ENCODE results near the gene BABAM2.
"Not testable (repeated sequence)": the region's sequence is repeated elsewhere in the genome, so short reads cannot be mapped to it uniquely, and the experiment has no call there.

The BABAM2 gene

GRCh38 chr2:28363686-28364280, 473.3 kb downstream of the BABAM2 start:
- DNase-seq (ENCODE audit: low read depth), result no peak

- DNase-seq (ENCODE audit: low read depth), result no peak
Observed at GRCh38 chr2:28364610-28365009, 474.1 kb downstream of the BABAM2 start.

DNA sequence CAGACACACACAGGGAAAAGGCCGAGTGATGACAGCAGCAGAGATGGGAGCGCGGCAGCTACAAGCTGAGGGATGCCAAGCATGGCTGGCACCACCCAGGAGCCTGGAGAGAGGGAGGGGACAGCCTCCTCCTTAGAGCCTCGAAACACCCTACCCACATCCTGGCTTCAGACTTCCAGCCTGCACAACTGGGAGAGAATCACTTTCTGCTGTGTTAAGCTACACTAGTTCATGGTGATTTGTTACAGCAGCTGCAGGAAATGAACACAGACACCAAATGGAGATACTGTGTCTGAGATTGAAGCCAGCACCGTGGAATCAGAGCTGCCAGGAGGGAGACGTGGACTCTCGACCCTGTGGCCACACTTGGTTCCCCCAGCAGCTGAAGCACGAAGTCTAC, 474.6 kb downstream of the BABAM2 start:
- DNase-seq (ENCODE audit: low read depth), result no peak

DNA sequence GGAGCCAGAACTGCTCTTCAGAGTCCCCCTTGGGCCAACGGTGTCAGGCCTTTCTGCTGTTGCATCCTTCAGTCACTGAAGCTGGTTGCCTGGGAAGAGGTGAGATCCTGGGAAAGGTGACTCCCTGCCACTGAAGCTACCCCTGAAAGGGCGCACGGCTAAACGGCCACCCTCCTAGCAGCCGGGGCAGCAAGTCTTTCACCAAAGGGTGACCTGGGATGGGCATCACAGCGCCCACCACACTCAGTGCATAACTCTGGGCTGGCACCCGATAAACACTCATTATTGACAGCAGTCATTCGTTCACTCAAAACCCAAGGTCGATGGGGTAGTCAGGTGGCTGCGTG, 475.6 kb downstream of the BABAM2 start:
- DNase-seq (ENCODE audit: low read depth), result no peak

DNA sequence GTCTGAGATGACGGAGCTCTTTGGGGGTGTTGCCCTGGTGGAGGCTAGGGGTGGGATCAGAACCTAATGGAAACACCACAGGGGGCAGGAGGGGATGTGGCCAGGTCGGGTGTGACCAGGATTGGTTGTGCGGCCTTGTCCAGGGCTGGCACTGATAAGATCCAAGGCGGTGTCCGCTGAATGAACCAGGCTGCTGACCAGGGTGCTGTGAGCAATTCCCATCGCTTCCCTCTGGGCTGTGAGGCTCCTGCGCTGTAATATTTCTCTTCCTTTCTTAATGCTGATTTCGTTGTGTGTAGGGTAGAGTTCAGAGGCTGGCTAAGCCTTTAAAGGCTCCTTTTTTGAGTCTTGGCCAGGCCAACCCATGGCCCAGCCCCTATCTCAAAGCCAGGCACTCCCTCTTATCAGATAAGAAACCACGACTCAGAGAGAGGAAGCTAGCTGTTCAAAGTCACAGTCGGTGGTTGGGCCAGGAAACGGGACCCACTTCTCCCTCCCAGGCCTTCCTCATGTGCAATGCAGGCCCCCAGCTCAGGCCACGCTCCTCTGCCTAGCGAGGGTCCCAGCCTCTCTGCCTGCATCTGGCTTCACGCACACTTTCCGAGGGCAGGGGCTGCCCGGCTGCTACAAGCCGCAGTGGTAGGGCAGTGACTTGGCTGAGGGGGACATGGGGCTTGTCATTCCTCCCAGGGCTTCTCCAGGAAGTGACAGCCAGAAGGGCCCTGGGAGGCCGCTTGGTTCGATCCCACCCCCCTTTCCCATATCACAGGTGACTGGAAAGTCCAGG, 476.2 kb downstream of the BABAM2 start:
- peak; percentile 89 for DNase-seq (ENCODE audit: low read depth)

GRCh38 chr2:28367667-28368356, 477.3 kb downstream of the BABAM2 start:
- no peak for DNase-seq (ENCODE audit: low read depth)

GRCh38 chr2:28368357-28368798, 477.8 kb downstream of the BABAM2 start:
- DNase-seq (ENCODE audit: low read depth), result no peak

DNA sequence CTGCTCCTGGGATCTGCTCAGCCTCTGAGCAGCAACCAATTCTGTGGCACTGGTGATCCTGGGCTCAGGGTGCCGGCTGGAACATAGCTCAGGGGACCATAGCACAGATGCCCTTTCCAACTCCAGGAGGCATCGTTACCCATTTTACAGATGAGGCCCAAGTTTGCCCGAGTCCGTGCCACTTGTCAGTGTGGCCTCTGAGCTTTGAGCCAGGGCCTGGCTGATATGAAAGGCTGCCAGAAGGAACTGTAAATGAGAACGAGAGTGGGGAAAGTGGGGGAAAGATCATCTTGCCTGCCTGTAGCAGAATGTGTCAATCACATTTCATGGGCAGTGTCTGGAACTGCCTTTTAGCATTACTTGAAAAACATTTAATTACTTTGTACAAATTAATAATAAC, 478.8 kb downstream of the BABAM2 start:
- no peak for DNase-seq (ENCODE audit: low read depth)

DNA sequence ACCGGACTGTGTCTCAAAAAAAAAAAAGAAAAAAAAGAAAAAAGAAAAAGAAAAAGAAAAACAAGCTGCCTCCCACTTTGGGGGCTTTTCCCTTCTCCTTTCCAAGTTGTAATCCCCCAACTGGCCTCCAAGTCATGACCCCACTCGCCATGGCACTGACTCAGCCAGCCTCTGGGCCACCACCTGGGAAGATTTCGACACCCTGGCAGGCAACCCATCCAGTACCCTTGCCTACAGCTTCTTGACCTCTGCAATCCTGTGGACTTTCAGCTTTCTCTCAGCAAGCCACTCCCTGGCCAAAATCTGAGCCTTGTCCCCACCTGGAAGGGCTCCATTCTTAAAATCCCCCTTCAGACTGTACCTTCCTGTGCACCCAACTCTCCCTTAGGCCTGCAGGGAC, 479.8 kb downstream of the BABAM2 start:
- DNase-seq (ENCODE audit: low read depth), result no peak

DNA sequence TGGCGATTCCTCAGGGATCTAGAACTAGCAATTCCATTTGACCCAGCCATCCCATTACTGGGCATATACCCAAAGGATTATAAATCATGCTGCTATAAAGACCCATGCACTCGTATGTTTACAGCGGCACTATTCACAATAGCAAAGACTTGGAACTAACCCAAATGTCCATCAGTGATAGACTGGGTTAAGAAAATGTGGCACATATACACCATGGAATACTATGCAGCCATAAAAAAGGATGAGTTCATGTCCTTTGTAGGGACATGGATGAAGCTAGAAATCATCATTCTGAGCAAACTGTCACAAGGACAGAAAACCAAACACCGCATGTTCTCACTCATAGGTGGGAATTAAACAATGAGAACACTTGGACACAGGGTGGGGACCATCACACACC, 481.2 kb downstream of the BABAM2 start:
- DNase-seq (ENCODE audit: low read depth), result not testable (repeated sequence)

- no peak for DNase-seq (ENCODE audit: low read depth)
Observed at GRCh38 chr2:28373854-28374253, 483.3 kb downstream of the BABAM2 start.

DNA sequence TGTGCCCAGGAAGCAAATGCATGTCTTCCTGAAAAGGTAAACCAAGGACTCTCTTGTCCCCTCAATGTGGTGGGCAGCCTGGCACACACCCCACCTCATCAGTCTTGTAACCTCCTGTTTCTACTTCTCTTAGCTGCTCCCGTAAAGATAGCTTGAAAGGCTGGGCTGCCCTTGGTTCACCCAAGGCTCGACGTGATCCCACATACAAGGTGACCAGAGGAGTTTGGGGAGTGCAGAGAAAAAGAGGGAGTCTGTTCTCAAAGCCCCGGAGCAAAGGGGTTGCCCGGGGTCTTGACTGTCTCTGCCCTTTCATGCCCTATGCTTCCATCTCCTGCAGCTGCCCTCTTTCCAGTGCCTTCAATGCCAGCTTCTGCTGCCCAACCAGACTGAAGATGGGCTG, 483.8 kb downstream of the BABAM2 start:
- DNase-seq (ENCODE audit: low read depth), result no peak

DNA sequence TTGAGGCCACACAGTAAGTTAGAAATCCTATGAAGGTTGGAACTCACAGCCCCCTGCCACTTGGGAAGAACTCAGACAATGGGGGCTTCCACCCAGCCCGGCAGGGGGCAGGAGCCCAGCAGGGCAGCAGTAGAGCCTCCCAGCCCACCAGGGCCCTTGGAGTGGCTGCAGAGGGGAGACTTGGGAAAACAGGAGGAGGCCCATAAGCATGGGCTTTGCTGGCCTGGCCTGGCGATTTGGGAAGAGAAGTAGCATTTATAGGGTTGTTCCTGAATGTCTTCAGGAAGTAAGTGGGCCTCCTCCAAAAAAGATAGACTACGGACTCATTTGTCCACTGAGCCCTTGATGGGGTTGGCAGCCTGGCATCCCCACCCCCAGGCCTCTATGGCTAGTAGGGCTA, 484.7 kb downstream of the BABAM2 start:
- DNase-seq (ENCODE audit: low read depth), result no peak

- no peak for DNase-seq (ENCODE audit: low read depth)
Observed at GRCh38 chr2:28375742-28376631, 485.5 kb downstream of the BABAM2 start.

GRCh38 chr2:28377195-28377816, 486.8 kb downstream of the BABAM2 start:
- no peak for DNase-seq (ENCODE audit: low read depth)

GRCh38 chr2:28377984-28378678, 487.6 kb downstream of the BABAM2 start:
- DNase-seq (ENCODE audit: low read depth), result no peak

DNA sequence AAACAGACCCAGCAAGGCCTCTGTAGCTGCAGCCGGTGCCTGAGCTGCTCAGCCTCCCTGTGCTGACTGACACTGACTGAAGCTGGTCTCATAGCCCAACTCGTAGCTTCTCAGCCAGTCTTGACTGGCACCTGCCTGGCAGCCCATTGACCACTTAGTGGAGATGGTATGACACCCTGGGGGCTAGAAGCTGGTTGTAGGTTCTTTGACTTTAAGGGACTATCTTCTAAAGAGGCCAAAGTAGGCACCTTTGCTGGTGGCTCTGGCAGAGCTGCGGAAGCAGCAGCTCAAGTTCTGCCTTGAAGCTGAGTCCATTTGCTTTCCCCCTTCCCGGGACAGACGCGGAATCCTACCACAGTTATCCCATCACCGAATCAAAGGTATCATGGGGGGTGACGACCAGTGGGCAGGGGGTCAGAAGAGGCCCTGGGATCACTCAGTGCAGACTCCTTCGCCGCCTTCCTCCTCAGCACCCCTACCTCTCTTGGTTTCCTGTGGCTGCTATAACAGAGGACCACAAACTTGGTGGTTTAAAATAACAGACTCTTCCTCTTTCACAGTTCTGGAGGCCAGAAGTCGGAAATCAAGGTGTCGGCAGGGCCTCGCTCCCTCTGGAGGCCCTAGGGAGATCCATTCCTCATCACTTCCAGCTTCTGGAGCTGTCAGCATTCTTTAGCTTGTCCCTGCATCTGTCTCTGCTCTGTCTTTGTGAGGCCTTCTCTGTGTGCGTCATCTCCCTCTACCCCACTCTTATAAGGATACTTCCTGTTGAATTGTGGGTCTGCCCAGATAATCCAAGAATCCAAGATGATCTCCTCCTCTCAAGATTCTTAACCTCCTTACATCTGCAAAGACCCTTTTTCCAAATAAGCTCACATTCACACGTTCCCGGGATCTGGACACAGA, 488.4 kb downstream of the BABAM2 start:
- no peak for DNase-seq (ENCODE audit: low read depth)

- no peak for DNase-seq (ENCODE audit: low read depth)
Observed at GRCh38 chr2:28380219-28380618, 489.7 kb downstream of the BABAM2 start.

DNA sequence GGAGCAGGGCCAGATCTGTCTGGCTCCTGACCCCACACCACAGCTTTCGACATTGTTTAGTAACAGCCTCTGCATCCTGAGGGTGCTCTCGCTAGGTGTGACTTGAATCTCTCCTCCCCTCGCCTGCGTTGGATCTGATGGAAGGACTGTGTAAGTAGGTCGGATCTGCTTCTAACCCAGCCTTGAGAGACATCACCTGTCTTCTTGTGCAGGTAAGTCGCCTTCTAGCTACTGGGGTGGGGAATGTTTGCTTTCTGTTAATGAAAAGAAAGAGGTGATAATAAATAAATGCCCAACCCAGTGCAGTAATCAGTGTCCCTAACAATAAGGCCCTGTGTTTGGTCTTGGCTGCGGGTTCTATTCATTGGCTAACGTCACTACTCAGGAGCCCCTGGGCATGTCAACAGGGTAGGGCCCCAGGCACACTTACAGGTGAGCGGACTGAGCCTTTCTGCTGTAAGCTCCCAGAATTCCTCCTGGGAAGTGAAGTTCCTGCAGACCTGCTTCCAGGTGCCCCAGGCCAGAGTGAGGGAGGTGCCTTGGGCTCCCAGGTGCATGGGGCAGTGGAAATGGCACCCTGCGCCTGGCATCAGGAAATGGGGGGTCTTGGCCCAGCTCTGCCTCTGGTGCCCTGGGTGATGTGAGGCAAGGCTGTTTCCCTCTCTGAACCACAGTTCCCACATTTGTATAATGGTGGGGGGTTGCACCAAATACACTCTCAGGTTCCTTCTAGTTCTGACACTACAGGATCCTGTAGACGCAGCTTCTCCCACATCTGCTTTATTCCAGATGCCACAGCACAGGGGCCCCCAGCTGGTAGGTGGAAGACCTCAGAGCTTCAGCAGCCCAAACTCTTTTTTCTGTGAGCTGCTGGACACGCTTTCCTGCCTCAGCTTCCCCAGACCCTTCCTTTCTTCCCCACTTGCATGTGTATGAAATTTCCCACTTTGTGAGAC, 491.0 kb downstream of the BABAM2 start:
- DNase-seq (ENCODE audit: low read depth), result no peak

All from CMK (cell line).